KMS-11 (cell line): ENCODE data around the gene HELZ.
"Not testable (repeated sequence)": the region's sequence is repeated elsewhere in the genome, so short reads cannot be mapped to it uniquely, and the experiment has no call there.

Experiments used
- H2AFZ ChIP-seq: fragments of 200-600 bp; sonication (generic); 2 replicates; pipeline ENCODE4 v1.6.1; 2016; ENCODE audit warnings: antibody characterized with exemption, mixed run types, low read depth
- H3K27ac ChIP-seq: fragments of 200-600 bp; sonication (generic); 2 replicates; pipeline ENCODE4 v1.6.1; 2016; ENCODE audit warnings: mild to moderate bottlenecking, mixed run types
- H3K27me3 ChIP-seq: fragments of 200-600 bp; sonication (generic); 2 replicates; pipeline ENCODE4 v1.6.1; 2017; ENCODE audit warnings: mild to moderate bottlenecking, low read depth, mixed run types, moderate library complexity; ENCODE audit not compliant: insufficient read depth
- H3K36me3 ChIP-seq: fragments of 200-600 bp; sonication (generic); 2 replicates; pipeline ENCODE4 v1.6.1; 2017; ENCODE audit warnings: mild to moderate bottlenecking, mixed run types; ENCODE audit not compliant: insufficient read depth
- H3K4me1 ChIP-seq: fragments of 200-600 bp; sonication (generic); 2 replicates; pipeline ENCODE4 v1.6.1; 2016; ENCODE audit warnings: mild to moderate bottlenecking, low read depth, mixed run types; ENCODE audit not compliant: poor library complexity, severe bottlenecking
- H3K4me2 ChIP-seq: fragments of 200-600 bp; sonication (generic); 2 replicates; pipeline ENCODE4 v1.7.0; 2016; ENCODE audit warnings: mild to moderate bottlenecking, mixed run types
- H3K4me3 ChIP-seq: fragments of 200-600 bp; sonication (generic); IDR thresholded peaks from 2 replicates; pipeline ENCODE4 v1.6.1; 2017; ENCODE audit warnings: low read depth, low read length, mixed read lengths; ENCODE audit not compliant: insufficient read depth
- H3K79me2 ChIP-seq: fragments of 200-600 bp; sonication (generic); 2 replicates; pipeline ENCODE4 v1.6.1; 2016; ENCODE audit warnings: low read depth, mixed run types; ENCODE audit not compliant: insufficient read depth
- H3K9ac ChIP-seq: fragments of 200-600 bp; sonication (generic); 2 replicates; pipeline ENCODE4 v1.6.1; 2016; ENCODE audit warnings: mild to moderate bottlenecking, mixed run types
- H4K20me1 ChIP-seq: fragments of 200-600 bp; sonication (generic); 2 replicates; pipeline ENCODE4 v1.6.1; 2016; ENCODE audit warnings: mild to moderate bottlenecking, mixed run types; ENCODE audit not compliant: insufficient read depth
- TF ChIP-seq, protein P1 (sequence below): fragments of 200-600 bp; sonication (generic); conservative IDR thresholded peaks from 2 replicates; pipeline ENCODE4 v1.6.1; 2017; ENCODE audit warnings: low read depth, mild to moderate bottlenecking, antibody characterized with exemption, low read length, moderate library complexity, mixed read lengths

The HELZ gene

DNA sequence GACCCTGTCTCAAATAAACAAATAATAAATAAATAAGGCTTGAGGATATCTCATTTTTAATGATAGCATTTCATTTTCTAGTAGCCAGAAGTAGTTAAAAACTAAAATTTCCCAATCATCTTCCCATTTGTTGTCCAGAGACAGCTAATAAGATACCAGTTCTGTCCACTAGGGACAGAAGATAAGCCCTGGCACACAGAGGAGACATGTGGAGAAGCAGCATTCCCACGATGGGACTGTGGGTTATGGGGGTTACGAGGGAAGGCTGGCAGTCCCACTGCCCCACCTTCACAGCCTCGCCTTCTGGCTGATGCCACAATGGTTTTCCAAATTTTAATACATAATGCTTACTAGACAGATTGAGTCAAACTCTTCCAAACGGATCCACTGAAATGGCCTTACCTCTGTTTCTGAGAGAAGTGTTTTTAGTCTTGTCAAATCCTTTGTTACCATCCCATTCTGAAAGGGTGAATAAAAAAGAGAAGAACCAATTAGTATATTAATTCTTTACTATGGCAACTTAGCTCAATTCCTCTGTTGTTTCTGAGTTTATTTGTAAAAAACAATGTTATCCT, 44.2 kb downstream of the HELZ start:
- TF ChIP-seq, protein P1, sequence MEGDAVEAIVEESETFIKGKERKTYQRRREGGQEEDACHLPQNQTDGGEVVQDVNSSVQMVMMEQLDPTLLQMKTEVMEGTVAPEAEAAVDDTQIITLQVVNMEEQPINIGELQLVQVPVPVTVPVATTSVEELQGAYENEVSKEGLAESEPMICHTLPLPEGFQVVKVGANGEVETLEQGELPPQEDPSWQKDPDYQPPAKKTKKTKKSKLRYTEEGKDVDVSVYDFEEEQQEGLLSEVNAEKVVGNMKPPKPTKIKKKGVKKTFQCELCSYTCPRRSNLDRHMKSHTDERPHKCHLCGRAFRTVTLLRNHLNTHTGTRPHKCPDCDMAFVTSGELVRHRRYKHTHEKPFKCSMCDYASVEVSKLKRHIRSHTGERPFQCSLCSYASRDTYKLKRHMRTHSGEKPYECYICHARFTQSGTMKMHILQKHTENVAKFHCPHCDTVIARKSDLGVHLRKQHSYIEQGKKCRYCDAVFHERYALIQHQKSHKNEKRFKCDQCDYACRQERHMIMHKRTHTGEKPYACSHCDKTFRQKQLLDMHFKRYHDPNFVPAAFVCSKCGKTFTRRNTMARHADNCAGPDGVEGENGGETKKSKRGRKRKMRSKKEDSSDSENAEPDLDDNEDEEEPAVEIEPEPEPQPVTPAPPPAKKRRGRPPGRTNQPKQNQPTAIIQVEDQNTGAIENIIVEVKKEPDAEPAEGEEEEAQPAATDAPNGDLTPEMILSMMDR: peak; percentile 79
- no peak overlapping the region for H3K9ac ChIP-seq
- H3K36me3 ChIP-seq: peaks cover 2% of the 10 kb centered on the region; the same call in 1 of the 2 replicates
- H3K4me1 ChIP-seq: no peaks in the 10 kb centered on the region
- H3K4me3 ChIP-seq: no peak overlapping the region
- no peaks in the 10 kb centered on the region for H4K20me1 ChIP-seq
- no peak overlapping the region for H3K27ac ChIP-seq
- H3K27me3 ChIP-seq: no peaks in the 10 kb centered on the region
- H3K4me2 ChIP-seq: no peak overlapping the region
- peaks cover 5% of the 10 kb centered on the region; the same call in 1 of the 2 replicates for H3K79me2 ChIP-seq
- no peak overlapping the region for H2AFZ ChIP-seq

GRCh38 chr17:67198131-67198530, 46.9 kb downstream of the HELZ start:
- Histone ChIP-seq H2AFZ (no peak overlapping the region), H3K79me2 (no peaks in the 10 kb centered on the region), H3K27ac (no peak overlapping the region), H3K4me1 (no peaks in the 10 kb centered on the region), H4K20me1 (no peaks in the 10 kb centered on the region), H3K9ac (no peak overlapping the region), H3K4me2 (no peak overlapping the region), H3K36me3 (peaks cover 2% of the 10 kb centered on the region; the same call in 1 of the 2 replicates), H3K4me3 (no peak overlapping the region), H3K27me3 (no peaks in the 10 kb centered on the region)
- TF ChIP-seq, protein P1: no peak

GRCh38 chr17:67197023-67197422, 48.0 kb downstream of the HELZ start:
- H3K4me3 ChIP-seq, H3K27ac ChIP-seq, H3K27me3 ChIP-seq, H3K9ac ChIP-seq, H4K20me1 ChIP-seq, H3K36me3 ChIP-seq, H3K79me2 ChIP-seq, H3K4me1 ChIP-seq, H3K4me2 ChIP-seq, H2AFZ ChIP-seq: not testable (repeated sequence)

GRCh38 chr17:67196422-67196821, 48.6 kb downstream of the HELZ start:
- Histone ChIP-seq H3K4me3 (no peak overlapping the region), H3K36me3 (peaks cover 2% of the 10 kb centered on the region; the same call in 1 of the 2 replicates), H2AFZ (no peak overlapping the region), H3K4me1 (no peaks in the 10 kb centered on the region), H3K27ac (no peak overlapping the region), H3K4me2 (no peak overlapping the region), H3K27me3 (no peaks in the 10 kb centered on the region), H3K9ac (no peak overlapping the region), H3K79me2 (no peaks in the 10 kb centered on the region), H4K20me1 (no peaks in the 10 kb centered on the region)
- TF ChIP-seq, protein P1: no peak

DNA sequence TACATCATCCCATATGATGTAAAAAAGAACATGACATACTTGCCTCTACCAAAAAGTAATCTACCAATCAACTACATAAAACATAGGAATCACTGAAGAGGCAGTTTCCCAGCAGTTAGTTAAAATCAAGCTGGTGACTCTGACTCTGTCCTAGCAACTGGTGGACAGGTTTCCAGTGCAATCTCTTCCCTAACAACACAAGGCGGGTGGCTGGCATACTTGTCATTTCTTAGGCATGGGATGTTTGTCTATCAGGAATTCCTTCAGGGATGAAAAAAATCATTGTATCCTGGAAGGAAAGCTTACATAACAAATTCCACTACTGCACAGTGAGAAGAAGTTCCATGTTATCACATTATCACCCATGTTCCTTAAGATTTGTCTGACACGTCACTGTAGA, 50.9 kb downstream of the HELZ start:
- Histone ChIP-seq H3K79me2 (no peaks in the 10 kb centered on the region), H3K36me3 (no peaks in the 10 kb centered on the region), H3K4me2 (no peak overlapping the region), H3K27me3 (no peaks in the 10 kb centered on the region), H3K27ac (no peak overlapping the region), H2AFZ (no peak overlapping the region), H4K20me1 (no peaks in the 10 kb centered on the region), H3K4me1 (no peaks in the 10 kb centered on the region), H3K9ac (no peak overlapping the region), H3K4me3 (no peak overlapping the region)
- TF ChIP-seq, protein P1: no peak
